WERI-Rb-1 (cell line): Measurements from ENCODE around the gene TM6SF1.

Experiments
- DNase-seq: peaks from one replicate; pipeline ENCODE4 v3.0.0-alpha.2; 2020
- H3K27ac ChIP-seq: fragments of 250-450 bp; sonication (Bioruptor Pico); 2 replicates; pipeline ENCODE4 v1.5.1; 2020; ENCODE audit warnings: mild to moderate bottlenecking, moderate library complexity
- H3K27me3 ChIP-seq: fragments of 250-450 bp; sonication (Bioruptor Pico); 2 replicates; pipeline ENCODE4 v1.5.1; 2021; ENCODE audit warnings: mild to moderate bottlenecking, low read depth, moderate library complexity; ENCODE audit not compliant: insufficient read depth, severe bottlenecking
- H3K36me3 ChIP-seq: fragments of 250-450 bp; sonication (Bioruptor Pico); 2 replicates; pipeline ENCODE4 v1.5.1; 2020; ENCODE audit warnings: mild to moderate bottlenecking, moderate library complexity
- H3K4me3 ChIP-seq: 2 replicates; pipeline ENCODE4 v1.5.1; 2011; ENCODE audit warnings: low read depth, mild to moderate bottlenecking, control low read depth, low read length
- H3K9me3 ChIP-seq: fragments of 250-450 bp; sonication (Bioruptor Pico); 2 replicates; pipeline ENCODE4 v1.5.1; 2021; ENCODE audit warnings: mild to moderate bottlenecking, moderate library complexity; ENCODE audit not compliant: severe bottlenecking
- CTCF ChIP-seq: IDR thresholded peaks from 2 replicates; pipeline ENCODE4 v1.5.1; 2011; ENCODE audit warnings: low read depth, mild to moderate bottlenecking, control low read depth, inconsistent platforms, low read length

TM6SF1 gene

DNA sequence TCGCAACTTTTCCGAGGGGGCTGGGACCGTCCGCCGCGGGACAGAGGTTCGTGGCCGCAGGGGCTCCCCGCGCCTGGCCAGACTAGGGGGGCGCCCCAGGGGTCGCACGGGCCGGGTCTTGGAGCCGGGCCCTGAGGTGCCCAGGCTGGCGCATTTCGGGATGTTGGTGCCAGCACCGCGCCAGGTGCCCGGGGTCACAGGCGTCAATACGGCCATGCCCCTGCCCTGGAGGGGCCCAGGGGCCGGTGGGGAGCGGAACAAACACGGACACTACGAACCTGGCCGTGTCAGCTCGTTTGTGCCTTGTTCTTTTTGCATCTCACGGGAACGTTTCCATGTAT lies 366 bp downstream of the TM6SF1 start:
- H3K27ac ChIP-seq, result no peak overlapping the region; the same call in 1 of the 2 replicates

DNA sequence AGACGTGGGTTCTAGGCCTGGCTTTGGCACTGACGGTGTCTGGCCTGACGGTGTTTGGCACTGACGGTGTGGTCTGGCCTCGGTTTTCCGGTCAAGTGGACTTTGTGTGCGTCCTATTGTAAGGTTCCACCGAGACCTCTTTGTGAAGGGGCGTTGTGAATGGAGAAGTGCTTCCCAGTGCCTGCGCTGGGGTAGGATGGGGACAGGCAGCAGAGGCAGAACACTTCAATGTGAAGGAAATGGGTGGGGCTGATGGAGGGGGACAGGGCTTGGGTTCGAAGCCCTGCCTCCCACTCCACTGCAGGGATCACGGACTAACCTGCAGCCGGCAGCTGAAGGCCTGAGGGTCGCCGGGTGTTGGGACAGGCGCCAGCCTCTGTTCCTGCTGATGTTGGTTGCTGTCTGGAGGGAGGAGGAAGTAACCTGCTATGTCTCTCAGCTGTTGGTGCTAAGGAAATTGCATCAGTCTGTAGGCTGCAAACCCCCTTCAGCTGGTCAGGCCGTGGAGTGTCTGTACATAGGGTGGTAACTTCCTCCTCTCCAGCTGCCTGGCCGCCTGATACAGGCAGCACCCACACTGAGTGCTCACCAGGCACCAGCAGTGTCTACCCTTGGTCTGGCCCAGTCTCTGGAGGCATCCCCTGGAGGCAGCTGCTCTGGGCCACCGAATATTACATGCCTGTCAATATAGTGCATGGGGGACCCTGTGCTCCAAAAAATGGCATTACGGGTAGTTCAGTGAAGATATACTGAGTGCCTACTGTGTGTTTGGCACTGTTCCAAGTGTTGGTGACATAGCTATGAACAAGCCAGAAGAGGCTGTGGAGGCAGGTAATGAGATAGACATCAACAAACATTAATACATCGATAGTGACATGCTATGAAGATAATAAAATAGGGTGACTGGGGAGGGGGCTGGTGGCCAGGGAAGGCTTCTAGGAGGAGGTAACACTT lies 1.1 kb downstream of the TM6SF1 start:
- H3K4me3 ChIP-seq, result no peak overlapping the region

More for the DNA sequence above, 366 bp downstream of the TM6SF1 start:
- peak overlapping the region; percentile 44 for H3K4me3 ChIP-seq
- no peak for TF ChIP-seq CTCF
- H3K27me3 ChIP-seq, result no peaks in the 10 kb centered on the region
- no peak for DNase-seq
- no peaks in the 10 kb centered on the region for H3K36me3 ChIP-seq
- no peaks in the 10 kb centered on the region for H3K9me3 ChIP-seq

DNA sequence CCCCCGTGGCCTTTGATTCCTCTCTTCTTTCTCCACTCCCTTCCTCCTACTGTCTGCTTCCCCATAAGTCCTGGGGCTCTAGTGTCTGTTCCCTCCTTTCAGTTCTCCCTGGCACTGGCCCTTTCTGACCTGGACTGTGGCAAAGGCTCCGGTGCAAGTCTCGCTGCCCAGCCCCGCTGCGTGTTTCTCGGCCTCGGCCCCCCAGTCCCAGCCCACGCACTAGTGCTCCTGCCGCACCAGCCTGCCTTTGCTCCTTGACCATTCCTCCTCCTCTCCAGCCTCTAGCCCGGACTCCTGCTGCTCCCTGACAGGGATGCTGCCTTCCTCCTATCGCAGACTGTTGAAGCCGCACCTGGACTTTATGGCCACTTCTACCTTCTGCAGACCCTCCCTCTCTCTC lies 2.1 kb downstream of the TM6SF1 start:
- H3K9me3 ChIP-seq, result no peaks in the 10 kb centered on the region
- no peak for DNase-seq
- H3K4me3 ChIP-seq, result no peak overlapping the region

More for the DNA sequence above, 1.1 kb downstream of the TM6SF1 start:
- Histone ChIP-seq H3K9me3 (no peaks in the 10 kb centered on the region), H3K27me3 (no peaks in the 10 kb centered on the region), H3K27ac (no peak overlapping the region), H3K36me3 (peaks cover 3% of the 10 kb centered on the region; the same call in 1 of the 2 replicates)
- no peak for DNase-seq
- TF ChIP-seq CTCF, result no peak

GRCh38 chr15:83110381-83110780 lies 2.9 kb downstream of the TM6SF1 start:
- Histone ChIP-seq H3K27me3 (no peaks in the 10 kb centered on the region), H3K27ac (no peak overlapping the region), H3K4me3 (no peak overlapping the region), H3K36me3 (peaks cover 3% of the 10 kb centered on the region; the same call in 1 of the 2 replicates), H3K9me3 (no peaks in the 10 kb centered on the region)
- no peak for TF ChIP-seq CTCF
- DNase-seq, result no peak

More for the DNA sequence above, 2.1 kb downstream of the TM6SF1 start:
- TF ChIP-seq CTCF, result no peak
- Histone ChIP-seq H3K27ac (no peak overlapping the region), H3K27me3 (no peaks in the 10 kb centered on the region), H3K36me3 (peaks cover 3% of the 10 kb centered on the region; the same call in 1 of the 2 replicates)

- no peak for TF ChIP-seq CTCF
- no peak for DNase-seq
- Histone ChIP-seq H3K27ac (no peak overlapping the region), H3K9me3 (no peaks in the 10 kb centered on the region), H3K36me3 (peaks cover 3% of the 10 kb centered on the region; the same call in 1 of the 2 replicates), H3K27me3 (no peaks in the 10 kb centered on the region), H3K4me3 (no peak overlapping the region)
These were observed 3.7 kb downstream of the TM6SF1 start for GRCh38 chr15:83111149-83111548.
